ENCODE data around the gene SLC6A11.

DNA sequence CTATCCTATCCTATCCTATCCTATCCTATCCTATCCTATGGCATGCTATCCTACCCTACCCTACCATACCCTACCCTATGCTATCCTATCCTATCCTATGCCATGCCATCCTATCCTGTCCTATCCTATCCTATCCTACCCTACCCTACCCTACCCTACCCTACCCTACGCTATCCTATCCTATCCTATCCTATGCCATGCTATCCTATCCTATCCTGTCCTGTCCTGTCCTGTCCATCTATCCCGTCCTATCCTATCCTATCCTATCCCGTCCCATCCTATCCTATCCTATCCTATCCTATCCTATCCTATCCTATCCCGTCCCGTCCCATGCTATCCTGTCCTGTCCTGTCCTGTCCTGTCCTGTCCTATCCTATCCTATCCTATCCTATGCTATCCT lies 57.4 kb downstream of the SLC6A11 start:
- TF ChIP-seq, protein P1, sequence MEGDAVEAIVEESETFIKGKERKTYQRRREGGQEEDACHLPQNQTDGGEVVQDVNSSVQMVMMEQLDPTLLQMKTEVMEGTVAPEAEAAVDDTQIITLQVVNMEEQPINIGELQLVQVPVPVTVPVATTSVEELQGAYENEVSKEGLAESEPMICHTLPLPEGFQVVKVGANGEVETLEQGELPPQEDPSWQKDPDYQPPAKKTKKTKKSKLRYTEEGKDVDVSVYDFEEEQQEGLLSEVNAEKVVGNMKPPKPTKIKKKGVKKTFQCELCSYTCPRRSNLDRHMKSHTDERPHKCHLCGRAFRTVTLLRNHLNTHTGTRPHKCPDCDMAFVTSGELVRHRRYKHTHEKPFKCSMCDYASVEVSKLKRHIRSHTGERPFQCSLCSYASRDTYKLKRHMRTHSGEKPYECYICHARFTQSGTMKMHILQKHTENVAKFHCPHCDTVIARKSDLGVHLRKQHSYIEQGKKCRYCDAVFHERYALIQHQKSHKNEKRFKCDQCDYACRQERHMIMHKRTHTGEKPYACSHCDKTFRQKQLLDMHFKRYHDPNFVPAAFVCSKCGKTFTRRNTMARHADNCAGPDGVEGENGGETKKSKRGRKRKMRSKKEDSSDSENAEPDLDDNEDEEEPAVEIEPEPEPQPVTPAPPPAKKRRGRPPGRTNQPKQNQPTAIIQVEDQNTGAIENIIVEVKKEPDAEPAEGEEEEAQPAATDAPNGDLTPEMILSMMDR (IDR thresholded peaks at IDR 0.05), result no peak
- TF ChIP-seq POLR2A (IDR thresholded peaks at IDR 0.05), result no peak
